ENCODE data around the gene KCNH2. TPM values are rescaled to one million over a fixed set of nuclear protein-coding genes. Genes with fewer than 3 reads are reported as not detected.

KCNH2 gene
- total and polyA plus RNA-seq, 2 of the 8 experiments (the other 6 are each of a cell fraction or from before 2014, with no cell fraction given), result 8.0 to 15.0 TPM

GRCh38 chr7:150926066-150926465 lies 52.1 kb downstream of the KCNH2 start:
- Histone ChIP-seq H3K27ac (ENCODE audit: low read depth, low read length) (no peak overlapping the region), H3K18ac (ENCODE audit: extremely low read depth, low read length) (no peak overlapping the region), H3K14ac (ENCODE audit: insufficient read length) (no peak overlapping the region), H2BK20ac (ENCODE audit: low read length) (no peak overlapping the region), H4K8ac (ENCODE audit: extremely low read depth, insufficient read depth, low read length) (no peak overlapping the region), H2BK15ac (ENCODE audit: low read length) (no peak overlapping the region), H3K9me3 (ENCODE audit: insufficient read depth in 2 of 2, low read depth in 1 of 2, low read length in 1 of 2) (no peaks in the 10 kb centered on the region), H2BK12ac (ENCODE audit: low read depth, low read length) (no peak overlapping the region), H3K23ac (ENCODE audit: insufficient read length) (no peak overlapping the region), H3K4me1 (replicated peaks in 1 of 4; ENCODE audit: control insufficient read depth in 3 of 4, insufficient read depth in 4 of 4, low read length in 3 of 4) (no peaks in the 10 kb centered on the region), H3K23me2 (ENCODE audit: low read depth, low read length) (peaks cover 1% of the 10 kb centered on the region; the same call in 1 of the 2 replicates), H4K5ac (ENCODE audit: insufficient read length, low read depth, low read length) (no peak overlapping the region), H3K79me1 (ENCODE audit: low read depth, low read length) (no peaks in the 10 kb centered on the region), H2AFZ (ENCODE audit: low read length) (no peak overlapping the region), H3K4me3 (ENCODE audit: extremely low read depth in 1 of 4, insufficient read depth in 2 of 4, low read depth in 3 of 4, low read length in 4 of 4) (no peak overlapping the region), H3K4ac (replicated peaks; ENCODE audit: insufficient read length, low read depth, low read length) (no peak overlapping the region), H4K20me1 (replicated peaks in 1 of 2; ENCODE audit: control insufficient read depth in 1 of 2, insufficient read depth in 2 of 2, low read length in 2 of 2) (no peaks in the 10 kb centered on the region), H2BK120ac (replicated peaks; ENCODE audit: low read depth, low read length) (no peak overlapping the region), H3K27me3 (replicated peaks in 1 of 4; ENCODE audit: control insufficient read depth in 3 of 4, extremely low read depth in 1 of 4, insufficient read depth in 3 of 4, low read length in 3 of 4) (no peaks in the 10 kb centered on the region), H4K91ac (replicated peaks; ENCODE audit: insufficient read length, low read length) (no peak overlapping the region), H3K4me2 (ENCODE audit: insufficient read depth in 1 of 2, low read depth in 2 of 2, low read length in 2 of 2) (no peak overlapping the region), H3K36me3 (ENCODE audit: control insufficient read depth in 2 of 4, insufficient read depth in 4 of 4, low read length in 3 of 4) (no peaks in the 10 kb centered on the region), H3K9ac (replicated peaks in 1 of 4; ENCODE audit: extremely low read depth in 1 of 4, low read depth in 3 of 4, low read length in 3 of 4) (no peak overlapping the region), H3K56ac (replicated peaks; ENCODE audit: insufficient read length, low read depth, low read length) (no peak overlapping the region), H2BK5ac (ENCODE audit: low read depth, low read length) (no peak overlapping the region), H2AK5ac (ENCODE audit: low read depth, low read length) (no peak overlapping the region), H3K79me2 (ENCODE audit: control insufficient read depth in 1 of 2, insufficient read depth in 2 of 2, low read length in 2 of 2) (no peaks in the 10 kb centered on the region)
- ChIA-PET POLR2A (ENCODE audit: partially characterized antibody) (no interaction called here), CTCF (ENCODE audit: partially characterized antibody) (interaction anchor here (0.8 to 1.0 kb wide), 3 partner anchors 9 to 15 kb away, joined by 3 to 6 read pairs (median 4); no protein-coding TSS in a partner anchor)
- TF ChIP-seq GABPA (IDR thresholded peaks at IDR 0.05; ENCODE audit: borderline replicate concordance, insufficient read depth, low read length) (no peak), SP4 (IDR thresholded peaks at IDR 0.05; ENCODE audit: low read length) (no peak), EGR1 (IDR thresholded peaks at IDR 0.05; ENCODE audit: borderline replicate concordance, low read depth, low read length) (no peak), PHF8 (conservative IDR thresholded peaks at IDR 0.05; ENCODE audit: low read depth, low read length) (no peak), SAP30 (IDR thresholded peaks at IDR 0.05; ENCODE audit: insufficient read depth, insufficient replicate concordance, low read length) (no peak), KDM4A (IDR thresholded peaks at IDR 0.05; ENCODE audit: low read depth, low read length, severe bottlenecking) (no peak), JUND (IDR thresholded peaks at IDR 0.05; ENCODE audit: low read length) (no peak), USF2 (IDR thresholded peaks at IDR 0.05; ENCODE audit: low read length) (no peak), GTF2F1 (IDR thresholded peaks at IDR 0.05; ENCODE audit: borderline replicate concordance, low read depth, low read length) (no peak)
- 91% methylated on average over 7 of the region's 7 CpGs; no CpG with 5 or more reads in 1 of the 2 experiments for WGBS, 2 experiments (ENCODE audit: extremely low coverage in 1 of 2, insufficient coverage in 1 of 2, insufficient read length in 1 of 2, insufficient replicate concordance in 2 of 2, low coverage in 1 of 2, low lambda C conversion rate in 2 of 2, missing lambda C conversion rate in 1 of 2)
- DNase-seq (ENCODE audit: low read depth in 1 of 2, low spot score in 2 of 2), result no peak
- no peak for FAIRE-seq

Measured in H1 (cell line).